ENCODE results near the gene PLCD3. TPM values are rescaled to one million over a fixed set of nuclear protein-coding genes. Genes with fewer than 3 reads are reported as not detected.

Gene PLCD3, protein sequence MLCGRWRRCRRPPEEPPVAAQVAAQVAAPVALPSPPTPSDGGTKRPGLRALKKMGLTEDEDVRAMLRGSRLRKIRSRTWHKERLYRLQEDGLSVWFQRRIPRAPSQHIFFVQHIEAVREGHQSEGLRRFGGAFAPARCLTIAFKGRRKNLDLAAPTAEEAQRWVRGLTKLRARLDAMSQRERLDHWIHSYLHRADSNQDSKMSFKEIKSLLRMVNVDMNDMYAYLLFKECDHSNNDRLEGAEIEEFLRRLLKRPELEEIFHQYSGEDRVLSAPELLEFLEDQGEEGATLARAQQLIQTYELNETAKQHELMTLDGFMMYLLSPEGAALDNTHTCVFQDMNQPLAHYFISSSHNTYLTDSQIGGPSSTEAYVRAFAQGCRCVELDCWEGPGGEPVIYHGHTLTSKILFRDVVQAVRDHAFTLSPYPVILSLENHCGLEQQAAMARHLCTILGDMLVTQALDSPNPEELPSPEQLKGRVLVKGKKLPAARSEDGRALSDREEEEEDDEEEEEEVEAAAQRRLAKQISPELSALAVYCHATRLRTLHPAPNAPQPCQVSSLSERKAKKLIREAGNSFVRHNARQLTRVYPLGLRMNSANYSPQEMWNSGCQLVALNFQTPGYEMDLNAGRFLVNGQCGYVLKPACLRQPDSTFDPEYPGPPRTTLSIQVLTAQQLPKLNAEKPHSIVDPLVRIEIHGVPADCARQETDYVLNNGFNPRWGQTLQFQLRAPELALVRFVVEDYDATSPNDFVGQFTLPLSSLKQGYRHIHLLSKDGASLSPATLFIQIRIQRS
- total RNA-seq: 0.61 and 1.4 TPM in 2 replicates

DNA sequence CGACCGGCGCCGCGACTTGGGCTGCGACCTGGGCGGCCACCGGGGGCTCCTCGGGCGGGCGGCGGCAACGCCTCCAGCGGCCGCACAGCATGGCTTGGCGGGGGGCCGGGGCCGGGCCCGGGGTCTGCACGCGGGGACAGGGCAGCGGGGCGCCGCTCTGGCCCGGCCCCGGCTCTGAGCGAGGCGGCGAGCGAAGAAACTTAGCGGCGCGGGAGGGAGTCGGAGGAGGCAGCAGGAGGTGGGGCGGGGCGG is at the start of gene PLCD3:
TSS of gene PLCD3 (minus strand) at position 196 of the 252 bp plus-strand sequence. CDS start at position 91, 105 bp downstream.
- ChIA-PET CTCF (interaction anchor here (0.6 to 6.5 kb wide), 4 partner anchors 18 to 212 kb away, joined by 3 to 167 read pairs (median 82); partner anchors contain the start of gene HEXIM1), POLR2A (interaction anchor here (10.8 kb wide), 1 partner anchor 17 kb away, joined by 200 read pairs; the partner anchor contains the start of gene HEXIM1)
- no peaks in the 10 kb centered on the region for H3K36me3 Mint-ChIP-seq (ENCODE audit: low read depth)
- H3K27ac Mint-ChIP-seq: peak within 1 kb of the TSS; percentile 54
- peaks cover 16% of the 10 kb centered on the region for H3K4me1 Mint-ChIP-seq
- H3K4me3 Mint-ChIP-seq: peak within 1 kb of the TSS; percentile 86
- DNase-seq (no peak), ATAC-seq (ENCODE audit: low read depth) (no peak)
- TF ChIP-seq, protein P1, sequence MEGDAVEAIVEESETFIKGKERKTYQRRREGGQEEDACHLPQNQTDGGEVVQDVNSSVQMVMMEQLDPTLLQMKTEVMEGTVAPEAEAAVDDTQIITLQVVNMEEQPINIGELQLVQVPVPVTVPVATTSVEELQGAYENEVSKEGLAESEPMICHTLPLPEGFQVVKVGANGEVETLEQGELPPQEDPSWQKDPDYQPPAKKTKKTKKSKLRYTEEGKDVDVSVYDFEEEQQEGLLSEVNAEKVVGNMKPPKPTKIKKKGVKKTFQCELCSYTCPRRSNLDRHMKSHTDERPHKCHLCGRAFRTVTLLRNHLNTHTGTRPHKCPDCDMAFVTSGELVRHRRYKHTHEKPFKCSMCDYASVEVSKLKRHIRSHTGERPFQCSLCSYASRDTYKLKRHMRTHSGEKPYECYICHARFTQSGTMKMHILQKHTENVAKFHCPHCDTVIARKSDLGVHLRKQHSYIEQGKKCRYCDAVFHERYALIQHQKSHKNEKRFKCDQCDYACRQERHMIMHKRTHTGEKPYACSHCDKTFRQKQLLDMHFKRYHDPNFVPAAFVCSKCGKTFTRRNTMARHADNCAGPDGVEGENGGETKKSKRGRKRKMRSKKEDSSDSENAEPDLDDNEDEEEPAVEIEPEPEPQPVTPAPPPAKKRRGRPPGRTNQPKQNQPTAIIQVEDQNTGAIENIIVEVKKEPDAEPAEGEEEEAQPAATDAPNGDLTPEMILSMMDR (IDR thresholded peaks at IDR 0.05): no peak
- intact Hi-C loops (cut with micrococcal nuclease): loop anchor here (1.0 to 10.0 kb wide), 4 partner anchors 36 to 597 kb away; partner anchors contain the start of gene NMT1
- H3K27me3 Mint-ChIP-seq: peaks cover 4% of the 10 kb centered on the region
- no peaks in the 10 kb centered on the region for H3K9me3 Mint-ChIP-seq

DNA sequence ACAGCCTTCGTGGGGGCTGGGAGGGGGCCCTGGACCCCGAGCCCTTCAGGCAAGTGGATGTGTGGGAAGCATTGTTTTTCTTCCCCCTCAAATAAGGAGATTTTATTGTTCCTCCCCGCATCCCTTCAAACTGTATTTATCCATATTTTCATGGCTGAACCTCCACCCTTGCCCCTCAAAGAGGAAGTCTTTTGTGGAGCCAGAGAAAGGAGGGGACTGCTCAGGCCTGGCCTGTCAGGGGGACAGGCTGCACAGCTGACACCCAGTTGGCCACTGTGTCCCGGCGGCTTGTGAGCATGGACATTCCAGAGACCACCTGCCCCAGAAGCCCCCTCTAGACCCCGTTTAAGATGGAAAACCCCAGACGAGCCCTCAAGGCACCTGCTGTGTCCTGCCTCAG is 45.2 kb upstream of the PLCD3 start:
- no peak overlapping the region for H3K27ac Mint-ChIP-seq
- TF ChIP-seq, protein P1 (IDR thresholded peaks at IDR 0.05): no peak
- ChIA-PET POLR2A (interaction anchor here (1.4 kb wide), 1 partner anchor 16 kb away, joined by 4 read pairs; the partner anchor contains the start of gene HEXIM2), CTCF (no interaction called here)
- DNase-seq (no peak), ATAC-seq (ENCODE audit: low read depth) (no peak)
- H3K9me3 Mint-ChIP-seq: no peaks in the 10 kb centered on the region
- H3K4me1 Mint-ChIP-seq: peaks cover 8% of the 10 kb centered on the region
- no peak overlapping the region for H3K4me3 Mint-ChIP-seq
- no peaks in the 10 kb centered on the region for H3K27me3 Mint-ChIP-seq
- intact Hi-C loops (cut with micrococcal nuclease): no loop called here
- H3K36me3 Mint-ChIP-seq (ENCODE audit: low read depth): no peaks in the 10 kb centered on the region

DNA sequence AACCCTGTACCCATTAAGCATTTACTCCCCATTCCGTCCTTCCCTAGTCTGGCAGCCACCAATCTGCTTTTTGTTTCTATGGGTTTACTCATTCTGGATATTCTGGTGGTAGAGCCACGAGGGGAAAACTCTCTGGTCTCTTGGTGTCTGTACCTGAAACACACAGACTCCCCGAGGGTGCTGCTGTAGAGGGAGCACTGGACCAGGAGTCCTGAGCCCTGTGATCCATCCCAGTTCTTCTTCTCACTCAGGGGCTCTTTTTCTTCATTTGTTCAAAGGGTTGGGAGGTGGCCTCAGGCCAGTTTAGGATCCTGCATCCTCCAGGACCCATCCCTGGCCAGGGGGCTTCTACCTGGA is 43.4 kb upstream of the PLCD3 start:
- ChIA-PET POLR2A (interaction anchor here (0.6 to 1.1 kb wide), 2 partner anchors 14 to 23 kb away, joined by 3 read pairs; partner anchors contain the start of gene HEXIM2), CTCF (no interaction called here)
- DNase-seq (no peak), ATAC-seq (ENCODE audit: low read depth) (no peak)
- Mint-ChIP-seq H3K27ac (no peak overlapping the region), H3K27me3 (no peaks in the 10 kb centered on the region), H3K9me3 (no peaks in the 10 kb centered on the region), H3K4me1 (peaks cover 14% of the 10 kb centered on the region), H3K4me3 (no peak overlapping the region), H3K36me3 (ENCODE audit: low read depth) (no peaks in the 10 kb centered on the region)
- TF ChIP-seq, protein P1 (IDR thresholded peaks at IDR 0.05): no peak
- intact Hi-C loops (cut with micrococcal nuclease): no loop called here

- Mint-ChIP-seq H3K4me1 (peaks cover 14% of the 10 kb centered on the region), H3K27me3 (no peaks in the 10 kb centered on the region), H3K36me3 (ENCODE audit: low read depth) (no peaks in the 10 kb centered on the region), H3K4me3 (peak overlapping the region; percentile 80), H3K27ac (peak overlapping the region; percentile 93), H3K9me3 (no peaks in the 10 kb centered on the region)
- TF ChIP-seq, protein P1 (IDR thresholded peaks at IDR 0.05): no peak
- peak; percentile 91 for ATAC-seq (ENCODE audit: low read depth)
- CTCF ChIA-PET: interaction anchor here (1.1 to 3.2 kb wide), 6 partner anchors 10 to 46 kb away, joined by 3 to 23 read pairs (median 12); partner anchors contain the start of gene ACBD4
- intact Hi-C loops (cut with micrococcal nuclease): loop anchor here (1.0 to 2.0 kb wide), 2 partner anchors 11 to 38 kb away; partner anchors contain the start of genes ACBD4 and HEXIM2
- POLR2A ChIA-PET: interaction anchor here (0.6 to 3.9 kb wide), 11 partner anchors 10 to 146 kb away, joined by 3 to 84 read pairs (median 6); partner anchors contain the start of genes FMNL1, HEXIM1, HEXIM2 and MAP3K14
- peak; percentile 52 for DNase-seq
Measured at GRCh38 chr17:45172541-45173286, 40.4 kb upstream of the PLCD3 start.
